Measurements from ENCODE around the gene AGAP1.

- TF ChIP-seq, protein P1, sequence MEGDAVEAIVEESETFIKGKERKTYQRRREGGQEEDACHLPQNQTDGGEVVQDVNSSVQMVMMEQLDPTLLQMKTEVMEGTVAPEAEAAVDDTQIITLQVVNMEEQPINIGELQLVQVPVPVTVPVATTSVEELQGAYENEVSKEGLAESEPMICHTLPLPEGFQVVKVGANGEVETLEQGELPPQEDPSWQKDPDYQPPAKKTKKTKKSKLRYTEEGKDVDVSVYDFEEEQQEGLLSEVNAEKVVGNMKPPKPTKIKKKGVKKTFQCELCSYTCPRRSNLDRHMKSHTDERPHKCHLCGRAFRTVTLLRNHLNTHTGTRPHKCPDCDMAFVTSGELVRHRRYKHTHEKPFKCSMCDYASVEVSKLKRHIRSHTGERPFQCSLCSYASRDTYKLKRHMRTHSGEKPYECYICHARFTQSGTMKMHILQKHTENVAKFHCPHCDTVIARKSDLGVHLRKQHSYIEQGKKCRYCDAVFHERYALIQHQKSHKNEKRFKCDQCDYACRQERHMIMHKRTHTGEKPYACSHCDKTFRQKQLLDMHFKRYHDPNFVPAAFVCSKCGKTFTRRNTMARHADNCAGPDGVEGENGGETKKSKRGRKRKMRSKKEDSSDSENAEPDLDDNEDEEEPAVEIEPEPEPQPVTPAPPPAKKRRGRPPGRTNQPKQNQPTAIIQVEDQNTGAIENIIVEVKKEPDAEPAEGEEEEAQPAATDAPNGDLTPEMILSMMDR (IDR thresholded peaks at IDR 0.05; ENCODE audit: low read depth, low read length, missing input control): no peak
- no peak for TF ChIP-seq EGR1 (IDR thresholded peaks at IDR 0.05; ENCODE audit: low read depth in 2 of 2)
- no peak for TF ChIP-seq MAX (IDR thresholded peaks at IDR 0.05)
- no peak for TF ChIP-seq JUND (IDR thresholded peaks at IDR 0.05)
- no peak for TF ChIP-seq RAD21 (IDR thresholded peaks at IDR 0.05)
- TF ChIP-seq ATF3 (IDR thresholded peaks at IDR 0.05): no peak
- TF ChIP-seq RXRA (IDR thresholded peaks at IDR 0.05): no peak
- TF ChIP-seq HNF4G (IDR thresholded peaks at IDR 0.05): no peak
- TF ChIP-seq SP1 (IDR thresholded peaks at IDR 0.05): no peak
Observed at GRCh38 chr2:235968616-235969324, 474.9 kb downstream of the AGAP1 start.

All from liver (tissue), 3 donors.